Mesenchymal stem cell (in vitro differentiated cells and primary cell): ENCODE data around the gene ARFGAP1.
"Not testable (repeated sequence)": the region's sequence is repeated elsewhere in the genome, so short reads cannot be mapped to it uniquely, and the experiment has no call there.

Source experiments
- DNase-seq: peaks from one replicate; pipeline ENCODE4 v3.0.0-alpha.2; 2013
- H2AFZ ChIP-seq: one replicate; pipeline ENCODE4 v1.6.1; 2013; ENCODE audit warnings: low read depth, mild to moderate bottlenecking, control low read depth, inconsistent platforms, low read length, moderate library complexity
- H2AK5ac ChIP-seq: 2 replicates; pipeline ENCODE4 v1.6.1; 2013; ENCODE audit warnings: low read length, moderate library complexity, mild to moderate bottlenecking, inconsistent platforms; ENCODE audit not compliant: severe bottlenecking
- H2BK120ac ChIP-seq: one replicate; pipeline ENCODE4 v1.6.1; 2013; ENCODE audit warnings: low read depth, mild to moderate bottlenecking, inconsistent platforms, low read length, moderate library complexity
- H2BK12ac ChIP-seq, 2 experiments: one replicate each; pipeline ENCODE4 v1.6.1; 2013; ENCODE audit warnings: inconsistent platforms in 2 of 2, low read length in 2 of 2, mild to moderate bottlenecking in 2 of 2, moderate library complexity in 2 of 2, control low read depth in 1 of 2
- H2BK15ac ChIP-seq: one replicate; pipeline ENCODE4 v1.6.1; 2013; ENCODE audit warnings: mild to moderate bottlenecking, low read depth, inconsistent platforms; ENCODE audit not compliant: poor library complexity, severe bottlenecking
- H2BK5ac ChIP-seq: 2 replicates; pipeline ENCODE4 v1.6.1; 2013; ENCODE audit warnings: low read depth, mild to moderate bottlenecking, low read length, control low read depth, inconsistent platforms; ENCODE audit not compliant: poor library complexity, severe bottlenecking
- H3K14ac ChIP-seq, 2 experiments: one replicate each; pipeline ENCODE4 v1.6.1; 2013; ENCODE audit warnings: inconsistent platforms in 2 of 2, low read length in 2 of 2, control low read depth in 1 of 2, mild to moderate bottlenecking in 1 of 2, moderate library complexity in 1 of 2
- H3K18ac ChIP-seq, 2 experiments: one replicate each; pipeline ENCODE4 v1.6.1; 2013; ENCODE audit warnings: inconsistent platforms in 2 of 2, low read length in 2 of 2, control low read depth in 1 of 2, low read depth in 1 of 2, mild to moderate bottlenecking in 1 of 2
- H3K23ac ChIP-seq, 2 experiments: one replicate each; pipeline ENCODE4 v1.6.1; 2013; ENCODE audit warnings: inconsistent platforms in 2 of 2, low read length in 2 of 2, mild to moderate bottlenecking in 2 of 2, moderate library complexity in 2 of 2, control low read depth in 1 of 2
- H3K27ac ChIP-seq: 2 replicates; pipeline ENCODE4 v1.5.1; 2013; ENCODE audit warnings: mild to moderate bottlenecking, moderate library complexity, low read length, control low read depth, inconsistent platforms; ENCODE audit not compliant: poor library complexity, severe bottlenecking
- H3K27me3 ChIP-seq, 2 experiments: 2 replicates each; pipeline versions ENCODE4 v1.6.1 to v1.7.0; 2013; ENCODE audit warnings: low read length in 2 of 2, mild to moderate bottlenecking in 2 of 2, moderate library complexity in 2 of 2, control low read depth in 1 of 2, inconsistent platforms in 1 of 2; ENCODE audit not compliant: control insufficient read depth in 1 of 2, insufficient read depth in 1 of 2
- H3K36me3 ChIP-seq, 2 experiments: 2 replicates each; pipeline versions ENCODE4 v1.6.1 to v1.7.0; 2013; ENCODE audit warnings: low read length in 2 of 2, control low read depth in 1 of 2, inconsistent platforms in 1 of 2, low read depth in 1 of 2, mild to moderate bottlenecking in 1 of 2; ENCODE audit not compliant: insufficient read depth in 2 of 2, control insufficient read depth in 1 of 2
- H3K4ac ChIP-seq, 2 experiments: one replicate each; pipeline ENCODE4 v1.6.1; 2013; ENCODE audit warnings: inconsistent platforms in 2 of 2, low read length in 2 of 2, mild to moderate bottlenecking in 2 of 2, moderate library complexity in 2 of 2, control low read depth in 1 of 2, low read depth in 1 of 2
- H3K4me1 ChIP-seq: 2 replicates; pipeline ENCODE4 v1.6.1; 2013; ENCODE audit warnings: low read depth, low read length, control low read depth; ENCODE audit not compliant: control insufficient read depth, insufficient read depth
- H3K4me2 ChIP-seq: 2 replicates; pipeline ENCODE4 v1.6.1; 2013; ENCODE audit warnings: low read length, mild to moderate bottlenecking, inconsistent platforms; ENCODE audit not compliant: poor library complexity, severe bottlenecking
- H3K4me3 ChIP-seq, 2 experiments: 2 replicates each; pipeline versions ENCODE4 v1.5.1 to v1.7.0; 2013; ENCODE audit warnings: low read length in 2 of 2, mild to moderate bottlenecking in 2 of 2, control low read depth in 1 of 2, low read depth in 1 of 2; ENCODE audit not compliant: insufficient read depth in 1 of 2
- H3K79me1 ChIP-seq: replicated peaks from 2 replicates; pipeline ENCODE4 v1.6.1; 2013; ENCODE audit warnings: mild to moderate bottlenecking, control low read depth, low read length, inconsistent platforms; ENCODE audit not compliant: poor library complexity, severe bottlenecking
- H3K9ac ChIP-seq: 2 replicates; pipeline ENCODE4 v1.7.0; 2013; ENCODE audit warnings: mild to moderate bottlenecking, low read length, moderate library complexity
- H3K9me3 ChIP-seq: 2 replicates; pipeline ENCODE4 v1.7.0; 2013; ENCODE audit warnings: mild to moderate bottlenecking, low read length; ENCODE audit not compliant: control insufficient read depth
- H4K8ac ChIP-seq: one replicate; pipeline ENCODE4 v1.6.1; 2013; ENCODE audit warnings: inconsistent platforms, mild to moderate bottlenecking, low read length, moderate library complexity
- H4K91ac ChIP-seq: one replicate; pipeline ENCODE4 v1.6.1; 2013; ENCODE audit warnings: mild to moderate bottlenecking, low read length, inconsistent platforms
- WGBS: methylation state at CpG from one replicate; pipeline ENCODE4 v1.1.7; 2013; ENCODE audit warnings: mixed read lengths; 5-methylcytosine and 5-hydroxymethylcytosine counted together

ARFGAP1 gene

DNA sequence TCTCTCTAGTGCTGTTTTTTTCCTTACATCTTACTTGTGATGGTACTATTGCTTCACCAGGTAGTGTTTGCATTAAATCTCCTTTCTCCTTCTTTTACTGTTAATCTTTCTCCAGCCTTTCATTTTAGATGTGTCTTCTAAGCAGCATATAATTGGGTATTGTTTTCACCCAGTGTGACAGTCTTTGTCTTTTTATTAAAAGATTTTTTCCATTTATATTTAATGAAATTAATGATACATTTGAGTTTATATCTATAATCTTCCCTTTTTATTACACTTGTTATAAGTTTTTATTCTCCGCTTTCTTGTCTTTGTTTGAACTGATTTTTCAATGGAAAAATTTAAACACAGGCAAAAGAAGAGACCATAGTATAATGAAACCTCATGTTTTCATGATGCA, 29.1 kb downstream of the ARFGAP1 start:
- Histone ChIP-seq H2BK12ac (no peak overlapping the region), H3K18ac (no peak overlapping the region)

DNA sequence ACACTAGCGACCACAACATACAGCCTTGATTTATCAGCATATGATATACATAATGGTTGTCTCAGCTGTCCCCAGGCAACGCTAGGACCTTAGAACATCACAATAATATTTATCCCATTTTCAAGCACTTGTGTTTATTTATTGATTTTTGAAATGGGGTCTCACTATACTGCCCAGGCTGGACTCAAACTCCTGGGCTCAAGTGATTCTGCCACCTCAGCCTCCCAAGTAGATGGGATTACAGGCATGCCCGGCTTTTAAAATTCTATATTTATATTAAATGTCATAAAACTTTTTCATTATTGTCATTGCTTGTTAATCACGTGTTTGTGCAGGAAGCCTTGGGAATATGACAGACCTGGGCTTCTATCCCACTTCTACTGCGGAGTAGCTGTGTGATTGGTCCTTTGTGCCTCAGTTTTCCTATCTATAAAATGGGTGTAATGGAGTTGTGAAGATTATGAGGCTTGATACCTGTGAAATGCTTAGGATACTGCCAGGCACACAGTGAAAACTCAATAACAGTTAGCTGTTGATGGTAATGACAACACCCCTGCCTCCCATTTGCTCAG, 30.6 kb downstream of the ARFGAP1 start:
- DNase-seq = no peak
- Histone ChIP-seq H2AK5ac (no peak overlapping the region), H2BK12ac (no peak overlapping the region), H4K91ac (no peak overlapping the region), H3K4me2 (no peak overlapping the region), H3K14ac (no peak overlapping the region), H3K23ac (no peak overlapping the region), H3K27ac (no peak overlapping the region), H3K9ac (no peak overlapping the region), H4K8ac (no peak overlapping the region), H3K18ac (no peak overlapping the region), H3K79me1 (no peaks in the 10 kb centered on the region), H3K4me3 (no peak overlapping the region), H3K36me3 (no peaks in the 10 kb centered on the region), H2BK120ac (no peak overlapping the region), H3K9me3 (peaks cover 10% of the 10 kb centered on the region), H3K4ac (no peak overlapping the region), H2BK15ac (no peak overlapping the region), H2AFZ (no peak overlapping the region), H2BK5ac (no peak overlapping the region), H3K27me3 (peaks cover 33 to 65% of the 10 kb centered on the region in 2 experiments), H3K4me1 (no peaks in the 10 kb centered on the region)
- 74% methylated on average over 4 of the region's 5 CpGs for WGBS

More for the DNA sequence above, 29.1 kb downstream of the ARFGAP1 start:
- Histone ChIP-seq H3K27ac (no peak overlapping the region), H3K9ac (no peak overlapping the region), H3K4me2 (no peak overlapping the region), H3K4ac (no peak overlapping the region), H3K36me3 (no peaks in the 10 kb centered on the region), H2AFZ (no peak overlapping the region), H3K4me3 (no peak overlapping the region), H4K91ac (no peak overlapping the region), H2AK5ac (no peak overlapping the region), H2BK15ac (no peak overlapping the region), H2BK5ac (no peak overlapping the region), H3K14ac (no peak overlapping the region), H3K9me3 (peaks cover 10% of the 10 kb centered on the region), H3K4me1 (no peaks in the 10 kb centered on the region), H3K27me3 (peaks cover 34 to 65% of the 10 kb centered on the region in 2 experiments), H3K79me1 (no peaks in the 10 kb centered on the region), H3K23ac (no peak overlapping the region), H2BK120ac (no peak overlapping the region), H4K8ac (no peak overlapping the region)
- DNase-seq = no peak
- WGBS = 100% methylated on average over 1 of the region's 1 CpG

DNA sequence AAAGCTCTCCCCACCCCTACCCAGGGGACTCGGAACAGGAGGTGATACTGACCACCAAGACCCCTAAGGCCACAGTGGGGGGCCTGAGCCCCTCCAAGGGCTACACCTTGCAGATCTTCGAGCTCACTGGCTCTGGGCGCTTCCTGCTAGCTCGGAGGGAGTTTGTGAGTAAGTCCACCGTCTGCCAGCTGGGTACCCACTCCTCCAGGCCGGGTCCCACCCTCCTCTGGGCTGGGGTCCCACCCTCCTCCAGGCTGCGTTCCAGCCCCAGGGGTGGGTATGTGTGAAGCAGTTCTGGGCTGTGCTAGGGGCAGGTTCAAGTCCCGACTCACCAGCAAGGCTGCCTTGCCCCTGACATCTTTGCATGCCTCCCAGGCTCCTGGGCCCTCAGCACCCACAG, 32.8 kb downstream of the ARFGAP1 start:
- H3K4me3 ChIP-seq = no peak overlapping the region

DNA sequence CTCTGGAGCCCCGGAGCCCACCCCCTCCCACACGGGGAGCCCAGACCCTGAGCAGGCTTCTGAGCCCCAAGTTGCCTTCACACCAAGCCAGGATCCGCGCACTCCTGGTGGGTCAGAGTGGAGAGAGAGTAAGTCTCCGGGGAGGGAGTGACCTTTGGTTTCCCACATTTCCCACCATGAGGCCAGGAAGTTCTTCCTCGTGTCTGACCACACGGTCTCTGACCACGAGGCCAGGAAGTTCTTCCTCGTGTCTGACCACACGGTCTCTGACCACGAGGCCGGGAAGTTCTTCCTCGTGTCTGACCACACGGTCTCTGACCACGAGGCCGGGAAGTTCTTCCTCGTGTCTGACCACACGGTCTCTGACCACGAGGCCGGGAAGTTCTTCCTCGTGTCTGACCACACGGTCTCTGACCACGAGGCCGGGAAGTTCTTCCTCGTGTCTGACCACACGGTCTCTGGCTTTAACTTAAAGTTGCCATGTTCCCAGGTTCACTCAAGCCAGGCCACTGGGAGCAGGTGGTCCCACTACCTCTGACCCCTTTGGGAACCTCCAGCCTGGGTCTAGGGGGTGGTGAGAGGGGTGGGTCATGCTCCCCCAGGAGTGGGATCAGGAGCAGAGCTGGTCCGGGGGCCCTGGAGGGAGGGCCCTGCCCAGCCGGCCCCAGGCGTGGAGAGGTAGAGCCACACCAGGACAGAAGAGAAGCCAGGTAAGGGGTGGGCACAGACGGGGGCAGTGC, 33.5 kb downstream of the ARFGAP1 start:
- not testable (repeated sequence) for H2BK5ac ChIP-seq, H3K23ac ChIP-seq, H2BK120ac ChIP-seq, H3K36me3 ChIP-seq, H3K4me3 ChIP-seq, H4K91ac ChIP-seq, H3K79me1 ChIP-seq, H3K27ac ChIP-seq, H3K14ac ChIP-seq, H3K18ac ChIP-seq, H2BK15ac ChIP-seq, H2AFZ ChIP-seq, DNase-seq, H2AK5ac ChIP-seq, H4K8ac ChIP-seq, H3K4me1 ChIP-seq, H3K4me2 ChIP-seq, H2BK12ac ChIP-seq, H3K9ac ChIP-seq, H3K4ac ChIP-seq
- peaks cover 10% of the 10 kb centered on the region for H3K9me3 ChIP-seq
- 89% methylated on average over 19 of the region's 30 CpGs for WGBS
- peaks cover 26 to 63% of the 10 kb centered on the region in 2 experiments for H3K27me3 ChIP-seq

More for the DNA sequence above, 32.8 kb downstream of the ARFGAP1 start:
- peaks cover 10% of the 10 kb centered on the region for H3K9me3 ChIP-seq
- H3K23ac ChIP-seq = no peak overlapping the region
- no peak overlapping the region for H3K18ac ChIP-seq
- H2BK15ac ChIP-seq = no peak overlapping the region
- H3K36me3 ChIP-seq = no peaks in the 10 kb centered on the region
- no peak overlapping the region for H4K91ac ChIP-seq
- H2AFZ ChIP-seq = no peak overlapping the region
- H2AK5ac ChIP-seq = no peak overlapping the region
- WGBS = 82% methylated on average over 8 of the region's 8 CpGs
- no peak overlapping the region for H4K8ac ChIP-seq
- no peak overlapping the region for H3K27ac ChIP-seq
- H3K27me3 ChIP-seq = peaks cover 26 to 63% of the 10 kb centered on the region in 2 experiments
- no peaks in the 10 kb centered on the region for H3K79me1 ChIP-seq
- H2BK120ac ChIP-seq = no peak overlapping the region
- no peak overlapping the region for H3K14ac ChIP-seq
- no peak overlapping the region for H2BK5ac ChIP-seq
- no peak overlapping the region for H2BK12ac ChIP-seq
- H3K4me1 ChIP-seq = peaks cover 6% of the 10 kb centered on the region
- H3K4me2 ChIP-seq = no peak overlapping the region
- DNase-seq = no peak
- no peak overlapping the region for H3K9ac ChIP-seq
- H3K4ac ChIP-seq = no peak overlapping the region
